GM21737 (cell line): ENCODE results near the gene TSPYL2.

Experiments used
- ATAC-seq: cut with Tn5 transposase; IDR thresholded peaks from one replicate; pipeline ENCODE4 v1.9.1; 2021; ENCODE audit warnings: mild to moderate bottlenecking, moderate library complexity; ENCODE audit not compliant: unreplicated experiment

Gene TSPYL2

DNA sequence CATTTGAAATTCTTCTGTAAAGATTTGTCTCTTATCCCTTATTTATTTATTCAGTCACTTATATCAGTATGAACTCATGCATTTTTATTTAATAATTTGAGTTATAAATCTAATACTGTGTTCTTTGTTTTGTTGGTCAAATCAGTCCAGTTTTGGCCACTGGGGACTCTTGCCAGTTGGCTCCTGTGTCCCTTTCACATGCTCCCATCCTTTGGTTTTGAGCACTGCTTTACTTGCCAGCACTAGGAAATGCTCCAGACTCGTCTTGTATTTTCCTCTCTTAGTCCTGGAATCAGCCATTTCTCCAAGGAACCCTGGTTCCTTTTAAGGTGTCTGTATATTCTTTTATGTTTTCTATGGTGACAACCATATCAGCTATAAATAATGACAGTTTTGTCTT lies 39.8 kb downstream of the TSPYL2 start:
- no peak for ATAC-seq

DNA sequence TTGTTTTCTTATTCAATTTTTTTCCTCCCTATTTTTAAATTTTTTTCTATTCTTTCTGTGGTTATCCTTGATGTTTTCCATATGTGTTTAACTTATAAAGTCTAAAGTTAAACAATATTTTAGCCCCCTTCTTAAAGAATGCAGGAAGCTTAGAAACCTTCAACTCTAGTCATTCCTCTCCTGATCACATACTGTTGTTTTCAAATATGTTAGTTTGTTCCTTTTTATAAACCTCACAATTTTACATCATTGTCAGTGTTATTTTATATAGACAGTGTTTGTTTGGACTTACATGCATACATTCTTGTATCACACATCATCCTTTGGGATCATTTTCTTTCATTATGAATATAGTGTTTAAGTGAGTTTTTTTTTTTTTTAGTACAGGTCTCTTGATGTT lies 43.3 kb downstream of the TSPYL2 start:
- no peak for ATAC-seq

DNA sequence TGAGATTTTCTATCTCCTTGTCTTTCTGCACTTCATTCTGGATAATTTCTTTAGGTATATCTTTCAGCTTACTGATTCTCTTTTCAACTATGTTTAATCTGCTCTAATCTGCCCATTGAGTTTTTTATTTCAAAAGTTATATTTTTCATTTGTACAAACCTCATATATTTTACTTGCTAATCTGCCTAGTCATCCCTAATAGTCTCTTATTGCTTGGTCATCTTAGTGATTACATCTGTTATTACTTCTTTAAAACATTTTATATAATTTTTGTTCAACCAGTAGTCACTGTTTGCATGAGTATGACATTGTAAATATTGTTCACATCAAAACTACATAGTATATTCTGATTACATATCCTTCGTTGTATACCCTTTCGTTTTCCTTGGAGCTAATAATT lies 44.2 kb downstream of the TSPYL2 start:
- no peak for ATAC-seq

DNA sequence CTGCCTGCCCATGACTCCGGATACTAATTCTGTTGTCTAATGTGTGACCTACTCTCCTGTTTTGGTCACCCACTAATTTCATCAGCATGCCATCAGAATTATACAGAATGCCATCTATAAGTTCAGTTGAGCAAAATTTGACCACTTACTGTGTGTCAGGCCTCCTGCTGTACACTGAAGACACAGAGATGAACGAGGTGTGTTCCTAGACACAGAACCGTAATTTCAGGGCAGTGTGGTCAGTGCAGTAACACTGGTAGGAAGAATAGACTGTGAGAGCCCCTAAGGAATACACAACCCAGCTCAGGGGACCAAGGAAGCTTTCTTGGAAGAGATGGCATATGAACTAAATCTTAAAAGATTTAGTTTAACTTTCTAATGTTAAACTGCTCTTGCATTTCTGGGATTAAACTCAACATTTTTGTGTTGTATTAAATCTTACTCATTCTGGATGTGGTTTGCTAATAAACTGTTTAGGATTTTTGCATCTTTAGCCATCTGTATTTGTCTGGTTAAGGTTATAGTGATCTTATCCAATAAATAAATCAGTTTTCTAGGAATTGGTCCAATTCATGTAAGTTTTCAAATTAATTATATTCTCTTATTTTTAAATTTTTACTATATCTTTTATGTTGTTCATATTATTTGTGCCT lies 46.1 kb downstream of the TSPYL2 start:
- ATAC-seq = no peak

DNA sequence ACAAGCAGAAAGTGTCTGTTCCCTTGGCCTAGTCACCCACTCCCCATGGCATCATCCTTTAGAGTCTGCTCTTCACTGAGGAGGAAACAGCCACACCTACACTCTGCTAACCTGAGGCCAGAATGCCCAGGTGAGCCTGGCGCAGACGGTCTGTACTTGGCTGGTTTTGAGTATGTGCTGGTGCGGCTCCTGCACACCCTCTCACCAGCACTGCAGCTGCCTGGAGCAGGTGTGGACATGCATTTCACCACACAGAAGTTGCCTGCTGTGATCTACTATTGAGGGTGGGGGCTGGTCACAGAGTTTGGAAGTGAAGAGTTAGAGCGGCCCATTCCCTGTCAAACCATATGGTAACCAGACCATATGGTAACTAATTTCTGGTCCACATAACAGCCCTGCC lies 51.2 kb downstream of the TSPYL2 start:
- no peak for ATAC-seq

DNA sequence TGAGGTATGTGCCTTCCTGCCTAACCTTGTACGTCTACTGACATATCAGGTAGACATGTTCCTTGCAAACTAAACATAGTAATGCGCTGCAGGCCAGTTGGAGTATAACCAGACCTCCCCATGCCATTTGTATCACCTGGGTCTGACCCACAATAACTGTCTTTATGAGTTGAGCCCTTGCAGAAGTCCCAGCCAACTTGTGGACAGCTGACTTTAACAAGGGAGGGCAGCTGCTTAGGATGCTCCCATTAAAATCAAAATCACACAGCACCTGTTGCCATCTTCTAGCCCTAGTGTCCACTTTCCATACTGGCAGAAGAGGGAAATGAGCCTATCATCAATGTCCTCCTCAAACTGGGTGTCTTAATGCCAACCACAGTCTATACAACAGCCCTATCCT lies 53.4 kb downstream of the TSPYL2 start:
- no peak for ATAC-seq
